OCI-M1 (cell line): ENCODE data around the gene CDPF1.
"Not testable (repeated sequence)": the region's sequence is repeated elsewhere in the genome, so short reads cannot be mapped to it uniquely, and the experiment has no call there.

Source experiments
- DNase-seq: peaks from one replicate; lab custom pipeline; 2025; lab: John Stamatoyannopoulos, UW

CDPF1 gene

DNA sequence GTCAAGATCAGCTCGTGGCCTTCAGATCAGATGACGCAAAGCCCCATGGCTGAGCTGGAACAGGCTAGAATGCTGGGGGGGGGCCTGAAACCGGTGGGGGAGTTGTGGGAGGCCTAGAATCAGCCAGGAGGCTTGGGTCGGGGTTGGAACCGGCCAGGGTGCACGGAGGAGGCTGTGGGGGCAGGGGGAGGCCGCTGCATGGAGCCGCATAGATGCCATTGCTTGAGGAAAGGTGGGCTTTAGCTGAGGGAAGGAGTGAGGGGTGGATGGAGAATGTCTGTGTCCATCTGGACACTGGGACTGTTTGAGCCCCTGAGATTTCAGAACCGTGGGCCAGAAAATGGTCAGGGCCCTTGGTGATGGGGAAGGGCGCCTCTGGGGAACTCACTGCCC is 25.2 kb downstream of the CDPF1 start:
- DNase-seq = no peak

DNA sequence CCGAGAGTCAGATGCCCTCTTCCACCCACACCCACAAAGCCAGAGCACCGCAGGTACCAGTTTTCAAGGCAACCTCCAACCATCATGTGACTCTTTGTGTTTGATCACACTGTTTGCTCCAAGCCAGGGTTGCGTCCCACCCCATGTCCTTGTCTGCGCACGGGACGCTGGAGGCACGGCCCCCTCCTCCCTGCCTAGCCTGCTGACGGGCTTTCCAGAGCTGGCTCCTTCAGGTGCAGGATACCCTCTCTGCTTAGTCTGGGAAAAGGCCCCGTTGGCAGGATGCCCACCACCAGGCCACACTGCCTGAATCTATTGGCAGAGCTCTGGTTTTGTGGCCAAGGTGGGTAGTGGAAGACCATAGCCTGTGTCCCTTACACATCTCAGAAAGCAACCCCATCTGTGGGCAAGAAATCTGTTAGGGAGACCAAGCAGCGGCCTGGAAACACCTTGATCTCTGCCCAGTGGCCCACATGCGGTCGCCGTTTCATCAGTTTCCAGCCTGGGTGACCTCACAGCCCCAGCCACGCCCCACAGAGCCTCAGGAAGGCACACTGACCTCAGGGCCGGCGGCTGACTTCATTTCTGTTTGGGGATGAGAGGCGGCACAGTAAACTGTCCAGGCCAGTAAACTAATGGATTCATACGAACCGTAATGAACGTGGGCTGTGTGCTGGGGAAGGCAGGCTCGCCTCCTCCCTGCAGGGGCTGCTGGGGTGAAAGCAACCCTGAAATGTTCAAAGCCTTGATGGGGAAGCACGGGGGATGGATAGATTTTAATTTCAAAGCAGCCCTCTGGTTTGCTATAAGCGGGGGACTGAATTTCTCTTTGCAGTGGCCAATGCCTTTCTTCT is 25.8 kb downstream of the CDPF1 start:
- DNase-seq = no peak

DNA sequence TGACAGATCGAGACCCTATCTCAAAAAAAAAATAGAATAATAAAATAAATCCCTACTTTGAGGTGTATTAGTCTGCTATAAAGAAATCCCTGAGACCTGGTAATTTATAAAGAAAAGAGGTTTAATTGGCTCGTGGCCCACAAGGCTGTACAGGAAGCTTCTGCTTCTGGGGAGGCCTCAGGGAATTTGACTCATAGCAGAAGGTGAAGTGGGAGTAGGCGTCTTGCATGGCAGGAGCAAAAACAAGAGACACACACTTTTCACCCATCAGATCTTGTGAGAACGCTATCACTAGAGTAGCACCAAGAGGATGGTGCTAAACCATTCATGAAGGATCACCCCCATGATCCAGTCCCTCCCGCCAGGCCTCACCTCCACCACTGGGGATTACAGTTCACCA is 29.2 kb downstream of the CDPF1 start:
- DNase-seq = no peak

DNA sequence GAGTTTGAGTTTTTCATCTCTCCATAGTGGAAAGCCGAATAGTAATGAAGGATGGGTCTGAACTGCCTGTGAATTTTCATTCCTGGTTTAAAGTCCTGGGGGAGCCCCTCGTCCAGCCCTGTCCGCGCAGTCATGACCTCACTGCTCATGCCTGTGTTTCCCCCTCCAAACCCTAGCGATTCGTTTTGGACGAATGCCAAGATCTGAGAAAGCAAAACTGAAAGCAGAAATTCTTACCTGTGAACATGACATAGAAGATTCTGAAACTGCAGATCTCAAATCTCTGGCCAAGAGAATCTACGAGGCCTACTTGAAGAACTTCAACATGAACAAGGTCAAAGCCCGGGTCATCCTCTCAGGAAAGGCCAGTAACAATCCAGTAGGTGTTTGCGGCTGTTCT is 30.5 kb downstream of the CDPF1 start:
- DNase-seq = peak; percentile 18

DNA sequence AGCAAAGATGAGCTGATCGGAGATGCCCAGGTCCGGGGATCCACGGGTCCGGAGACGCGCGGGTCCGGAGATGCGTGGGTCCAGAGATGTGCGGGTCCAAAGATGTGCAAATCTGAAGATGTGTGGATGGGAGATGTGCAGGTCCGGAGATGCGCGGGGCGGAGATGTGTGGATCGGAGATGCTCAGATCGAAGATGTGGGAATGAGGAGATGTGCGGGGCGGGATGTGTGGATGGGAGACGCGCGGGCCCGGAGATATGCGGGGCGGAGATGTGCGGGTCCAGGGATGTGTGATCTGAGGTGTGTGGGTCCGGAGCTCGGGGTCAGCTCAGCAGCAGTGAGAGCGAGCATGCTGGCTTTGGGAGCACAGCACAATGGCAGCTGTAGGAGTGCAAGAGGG is 35.5 kb downstream of the CDPF1 start:
- no peak for DNase-seq

DNA sequence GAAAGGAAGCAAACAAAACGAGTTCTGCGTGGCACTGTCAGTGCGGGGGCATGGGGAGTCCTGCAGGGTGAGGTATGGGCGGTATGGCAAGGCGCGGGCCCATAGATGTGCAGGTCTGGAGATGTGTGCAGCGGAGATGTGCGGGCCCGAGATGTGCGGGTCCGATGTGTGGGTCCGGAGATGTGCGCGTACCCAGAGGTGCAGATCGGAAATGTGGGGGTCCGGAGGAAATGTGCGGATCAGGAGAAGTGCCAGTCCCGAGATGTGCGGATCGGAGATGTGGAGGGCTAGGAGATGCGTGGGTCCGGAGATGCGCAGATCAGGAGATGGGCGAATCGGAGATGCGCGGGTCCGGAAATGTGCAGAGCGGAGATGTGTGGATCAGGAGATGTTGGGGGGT is 35.9 kb downstream of the CDPF1 start:
- DNase-seq = no peak

DNA sequence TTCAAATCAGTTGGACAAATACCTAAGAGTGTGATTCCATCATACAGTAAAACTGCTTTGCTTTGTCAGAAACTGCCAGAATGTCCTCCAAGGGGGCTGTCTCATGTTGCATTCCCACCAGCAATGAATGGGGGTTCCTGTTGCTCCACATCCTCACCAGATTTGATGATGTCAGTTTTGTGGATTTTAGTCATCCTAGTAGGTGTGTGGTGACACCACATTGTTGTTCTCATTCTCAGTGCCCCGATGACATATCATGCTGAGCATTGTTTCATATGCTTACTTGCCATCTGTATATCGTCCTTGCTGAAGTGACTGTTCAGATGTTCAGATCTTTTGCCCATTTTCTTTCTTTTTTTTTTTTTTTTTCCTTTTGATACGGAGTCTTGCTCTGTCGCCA is 37.0 kb downstream of the CDPF1 start:
- no peak for DNase-seq

DNA sequence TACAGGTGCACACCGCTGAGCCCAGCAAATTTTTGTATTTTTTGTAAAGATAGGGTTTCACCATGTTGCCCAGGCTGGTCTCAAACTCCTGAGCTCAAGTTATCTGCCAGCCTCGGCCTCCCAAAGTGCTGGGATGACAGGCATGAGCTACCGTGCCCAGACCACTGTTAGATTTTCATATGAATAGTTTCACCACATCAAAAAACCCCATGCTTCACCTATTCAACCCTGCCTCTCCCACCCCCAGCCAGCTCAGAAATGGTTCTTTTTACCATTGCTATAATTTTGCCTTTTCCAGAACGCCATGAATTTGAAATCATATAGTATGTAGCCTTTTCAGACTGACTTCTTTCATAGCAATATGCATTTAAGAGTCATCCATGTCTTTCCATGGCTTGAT is 37.9 kb downstream of the CDPF1 start:
- no peak for DNase-seq

DNA sequence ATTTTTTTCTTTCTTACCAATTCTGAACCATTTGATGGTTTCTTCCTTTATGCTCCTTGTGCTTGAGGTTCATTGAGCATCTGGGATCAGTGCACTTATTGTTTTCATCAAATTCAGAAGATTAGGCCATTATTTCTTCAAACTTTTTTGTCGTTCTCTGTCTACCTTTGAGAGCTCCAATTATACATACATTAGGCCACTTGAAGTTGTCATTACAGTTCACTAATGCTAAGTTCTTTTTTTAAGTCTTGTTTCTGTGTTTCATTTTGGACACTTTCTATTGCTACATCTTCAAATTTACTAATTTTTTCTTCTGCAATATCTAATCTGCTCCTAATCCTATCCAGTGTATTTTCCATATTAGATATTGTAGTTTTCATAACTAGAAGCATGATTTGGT is 40.8 kb downstream of the CDPF1 start:
- DNase-seq = no peak

DNA sequence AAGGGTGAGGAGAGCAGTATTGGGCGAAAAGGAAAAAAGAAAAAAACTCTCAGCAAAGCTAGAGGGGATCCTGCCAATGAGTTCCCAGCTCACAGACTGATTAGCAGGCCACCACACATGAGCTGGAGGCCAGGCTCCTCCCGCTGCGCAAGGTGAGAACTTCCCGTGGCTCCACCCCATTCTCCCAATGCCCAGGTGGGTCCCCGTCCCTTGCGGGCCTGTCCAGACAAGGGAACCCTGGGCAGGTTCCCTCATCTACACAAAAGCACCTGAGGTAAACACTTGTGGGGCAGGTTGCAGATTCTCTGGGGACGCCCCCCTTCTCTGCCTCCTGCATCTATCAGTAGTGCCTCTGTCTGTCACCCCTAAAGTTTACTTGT is 46.5 kb downstream of the CDPF1 start:
- no peak for DNase-seq

DNA sequence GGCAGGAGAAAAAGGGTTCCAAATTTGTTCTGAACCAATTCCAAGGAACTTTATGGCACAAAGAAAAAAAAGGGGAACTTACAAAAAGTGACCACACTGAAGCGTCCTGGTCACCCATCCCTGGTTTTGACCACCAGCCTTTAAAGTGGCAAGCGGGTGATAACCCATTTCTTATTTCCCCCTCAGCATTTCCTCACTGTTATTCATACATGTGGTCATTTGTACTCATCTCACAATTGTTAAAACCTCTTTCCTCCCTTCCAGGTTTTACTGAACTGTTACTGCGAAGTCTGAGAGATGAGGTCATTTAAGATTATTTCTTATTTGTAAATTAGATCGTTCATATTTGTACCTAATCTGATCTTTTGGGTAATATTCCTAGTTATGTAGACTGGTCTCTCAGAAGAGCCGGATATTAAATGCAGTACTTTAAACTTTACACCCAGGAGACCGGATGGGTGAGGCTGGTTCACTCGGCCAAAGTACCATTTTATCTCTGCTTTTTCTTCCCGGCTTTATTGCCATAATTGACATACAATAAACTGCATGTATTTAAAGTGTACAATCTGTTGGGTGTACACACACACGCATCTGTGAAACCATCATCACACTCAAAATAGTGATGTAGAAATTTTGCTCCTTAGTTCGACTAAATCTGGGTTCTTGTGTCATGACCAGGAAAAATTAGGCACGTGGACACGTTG is 47.0 kb downstream of the CDPF1 start:
- DNase-seq = peak; percentile 21

DNA sequence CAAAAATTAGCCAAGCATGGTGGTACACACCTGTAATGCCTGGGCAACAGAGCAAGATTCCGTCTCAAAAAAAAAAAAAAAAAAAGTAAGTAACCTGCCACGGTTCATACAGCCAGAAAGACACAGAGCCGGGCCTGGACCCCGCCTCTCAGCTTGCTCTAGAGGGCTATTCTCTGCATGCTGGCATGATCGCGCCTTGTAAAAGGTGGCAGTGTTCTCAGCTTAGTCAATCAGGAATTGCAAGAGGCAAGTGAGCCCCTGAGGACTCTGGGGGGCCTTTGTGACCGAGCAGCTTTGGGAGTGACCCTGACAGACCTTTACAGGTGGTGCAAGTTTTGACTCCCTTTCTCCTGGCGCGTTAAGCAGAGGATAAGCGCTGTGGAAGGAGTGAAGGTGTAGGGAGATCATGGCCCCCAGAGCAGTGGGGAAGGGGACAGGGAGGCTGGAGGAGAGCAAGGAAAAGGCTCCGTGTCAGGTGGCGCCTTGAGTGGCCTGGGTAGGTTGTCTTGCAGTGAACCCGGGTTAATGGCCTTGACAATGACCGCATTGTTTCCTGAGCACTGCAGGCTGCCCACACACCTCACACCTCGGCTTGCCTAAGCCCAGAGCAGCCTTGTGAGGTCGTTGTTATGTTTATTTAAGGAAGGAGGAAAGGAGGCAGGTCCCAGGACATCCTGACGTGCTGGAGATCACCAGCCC is 48.9 kb downstream of the CDPF1 start:
- no peak for DNase-seq

DNA sequence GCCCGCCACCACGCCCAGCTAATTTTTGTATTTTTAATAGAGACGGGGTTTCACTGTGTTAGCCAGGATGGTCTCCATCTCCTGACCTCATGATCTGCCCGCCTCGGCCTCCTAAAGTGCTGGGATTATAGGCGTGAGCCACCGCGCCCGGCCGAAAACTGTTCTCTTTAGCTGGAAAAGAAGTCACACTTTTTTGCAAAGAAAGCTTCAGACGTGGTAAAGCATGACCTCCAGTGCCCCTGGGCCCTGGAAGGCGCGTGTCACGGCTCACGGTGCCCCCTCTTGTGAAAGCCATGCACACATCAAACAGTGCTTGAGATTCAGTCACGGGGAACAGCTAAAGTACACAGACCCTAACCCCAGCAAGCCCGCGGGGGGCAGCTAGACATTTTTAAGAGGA is 51.3 kb downstream of the CDPF1 start:
- DNase-seq = not testable (repeated sequence)

DNA sequence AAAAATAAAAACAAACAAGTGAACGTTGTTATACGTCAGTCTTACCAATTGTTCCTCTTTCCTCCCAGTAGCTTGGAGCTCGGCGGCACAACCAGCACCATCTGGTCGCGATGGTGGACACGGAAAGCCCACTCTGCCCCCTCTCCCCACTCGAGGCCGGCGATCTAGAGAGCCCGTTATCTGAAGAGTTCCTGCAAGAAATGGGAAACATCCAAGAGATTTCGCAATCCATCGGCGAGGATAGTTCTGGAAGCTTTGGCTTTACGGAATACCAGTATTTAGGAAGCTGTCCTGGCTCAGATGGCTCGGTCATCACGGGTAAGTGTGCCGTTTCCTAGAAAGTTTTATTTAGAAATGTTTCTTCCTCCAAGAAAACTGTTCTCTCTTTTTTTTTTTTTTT is 51.8 kb downstream of the CDPF1 start:
- no peak for DNase-seq

DNA sequence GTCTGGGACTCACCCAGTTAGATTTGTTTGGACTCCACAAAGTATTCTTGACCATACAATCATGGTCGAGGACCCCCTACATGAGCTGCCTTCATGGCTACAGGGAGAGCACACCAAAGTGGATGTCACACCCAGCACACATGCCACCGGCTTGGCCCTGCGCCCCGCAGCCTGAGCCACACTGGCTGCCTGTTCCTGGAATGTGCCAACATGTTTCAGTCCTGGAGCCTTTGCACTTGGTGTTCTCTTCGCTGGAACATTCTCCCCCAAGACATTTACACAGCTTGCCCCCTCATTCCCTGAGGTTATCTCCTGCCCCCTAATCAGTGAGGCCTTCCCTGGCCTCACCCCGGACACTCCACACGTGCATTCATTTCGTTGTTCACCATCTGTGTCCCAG is 53.8 kb downstream of the CDPF1 start:
- no peak for DNase-seq

DNA sequence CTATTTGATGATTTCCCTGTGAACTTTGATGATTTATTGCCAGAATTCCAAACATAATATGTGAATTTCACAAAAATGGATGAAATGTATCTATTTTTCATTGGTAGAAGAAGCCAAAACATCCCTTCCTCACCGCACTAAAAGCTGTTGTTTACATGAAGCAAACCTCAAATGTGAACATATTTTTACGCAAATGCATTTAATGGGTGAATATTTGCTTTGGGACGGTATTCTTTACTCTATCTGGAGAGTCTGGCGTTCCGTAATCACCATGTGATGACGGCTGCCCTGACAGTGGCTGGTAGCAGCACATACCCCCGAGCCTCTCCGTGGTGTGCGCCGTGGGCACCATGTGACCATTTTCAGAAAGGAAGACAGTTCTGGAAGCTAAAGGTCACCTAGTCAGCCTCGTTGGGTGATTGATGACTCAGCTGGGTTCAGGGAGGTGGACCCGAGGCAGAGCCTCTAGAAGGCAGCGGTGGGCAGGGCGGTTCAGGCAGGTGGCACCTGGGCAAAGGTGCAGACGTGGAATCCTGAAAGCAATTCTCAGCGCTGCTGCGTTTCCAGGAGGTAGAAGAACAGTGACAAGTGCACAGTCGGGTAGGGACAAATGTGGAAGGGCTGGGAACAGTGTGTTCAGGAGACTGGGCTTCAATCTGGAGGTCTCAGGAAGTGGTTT is 54.5 kb downstream of the CDPF1 start:
- DNase-seq = no peak
